GM12801 (cell line): ENCODE data around the gene MINK1.

ENCODE experiments used
- CTCF ChIP-seq: IDR thresholded peaks from one replicate; pipeline ENCODE4 v1.5.1; 2011; ENCODE audit warnings: control low read depth; ENCODE audit not compliant: insufficient read length; ENCODE audit errors: extremely low read depth

MINK1 gene

GRCh38 chr17:4789951-4790704 lies 43.0 kb upstream of the MINK1 start:
- no peak for TF ChIP-seq CTCF

GRCh38 chr17:4790705-4791088 lies 42.4 kb upstream of the MINK1 start:
- no peak for TF ChIP-seq CTCF

- TF ChIP-seq CTCF: no peak
These were observed 38.0 kb upstream of the MINK1 start for GRCh38 chr17:4795168-4795567.

GRCh38 chr17:4796552-4796920 lies 36.6 kb upstream of the MINK1 start:
- no peak for TF ChIP-seq CTCF

- TF ChIP-seq CTCF: no peak
These were observed 32.5 kb upstream of the MINK1 start for GRCh38 chr17:4800462-4801196.

- TF ChIP-seq CTCF: no peak
These were observed 30.9 kb upstream of the MINK1 start, which contains the start of gene C17orf114 for GRCh38 chr17:4802228-4802627. TSS of gene C17orf114 (minus strand) at chr17:4802328.

GRCh38 chr17:4806456-4806776 lies 26.7 kb upstream of the MINK1 start:
- TF ChIP-seq CTCF: no peak
